Ascending aorta (tissue), 2 donors: ENCODE measurements around the gene RFX2. TPM values are rescaled to one million over a fixed set of nuclear protein-coding genes. Genes with fewer than 3 reads are reported as not detected.
"Not testable (repeated sequence)": the region's sequence is repeated elsewhere in the genome, so short reads cannot be mapped to it uniquely, and the experiment has no call there.

Experiments
- DNase-seq, 2 donors: peaks; one replicate each; pipeline ENCODE4 v3.0.0-alpha.2; 2019; ENCODE audit warnings: low spot score in 2 of 2
- H3K27ac ChIP-seq, 2 donors: fragments of 200-600 bp; sonication (generic); one replicate each; pipeline ENCODE4 v1.5.1; 2016 to 2017; ENCODE audit warnings: mild to moderate bottlenecking in 1 of 2
- H3K27me3 ChIP-seq: fragments of 200-600 bp; sonication (generic); one replicate; pipeline ENCODE4 v1.5.1; 2017
- H3K36me3 ChIP-seq, 2 donors: fragments of 200-600 bp; sonication (generic); one replicate each; pipeline ENCODE4 v1.5.1; 2016
- H3K4me1 ChIP-seq, 2 donors: fragments of 200-600 bp; sonication (generic); one replicate each; pipeline ENCODE4 v1.5.1; 2016 to 2017; ENCODE audit warnings: mild to moderate bottlenecking in 1 of 2
- H3K4me3 ChIP-seq, 2 donors: fragments of 200-600 bp; sonication (generic); one replicate each; pipeline ENCODE4 v1.5.1; 2016 to 2017; ENCODE audit warnings: mild to moderate bottlenecking in 1 of 2
- H3K9me3 ChIP-seq, 2 donors: fragments of 200-600 bp; sonication (generic); one replicate each; pipeline ENCODE4 v1.5.1; 2016
- intact Hi-C: fragments of 100-400 bp; cut with DNase I; formaldehyde crosslinking; loops from one replicate; pipeline ENCODE4 v1.15.1; 2023
- total RNA-seq: library from RNA; depleted of rRNA; stranded (reverse); fragments of >200 nt; gene quantifications from one replicate; pipeline ENCODE4 v1.1.0, GENCODE V29; 2016
- TF ChIP-seq, protein P1 (sequence below), 3 experiments: fragments of 200-600 bp in 2 of 3; fragments of 450-650 bp in 1 of 3; sonication (generic) in 2 of 3; IDR thresholded peaks; one replicate each; pipeline ENCODE4 v1.5.1; 2016 to 2019; ENCODE audit warnings: antibody characterized with exemption in 3 of 3, mild to moderate bottlenecking in 1 of 3, moderate library complexity in 1 of 3

The RFX2 gene
- total RNA-seq, 1 donor from 2014 or later: 107 TPM

DNA sequence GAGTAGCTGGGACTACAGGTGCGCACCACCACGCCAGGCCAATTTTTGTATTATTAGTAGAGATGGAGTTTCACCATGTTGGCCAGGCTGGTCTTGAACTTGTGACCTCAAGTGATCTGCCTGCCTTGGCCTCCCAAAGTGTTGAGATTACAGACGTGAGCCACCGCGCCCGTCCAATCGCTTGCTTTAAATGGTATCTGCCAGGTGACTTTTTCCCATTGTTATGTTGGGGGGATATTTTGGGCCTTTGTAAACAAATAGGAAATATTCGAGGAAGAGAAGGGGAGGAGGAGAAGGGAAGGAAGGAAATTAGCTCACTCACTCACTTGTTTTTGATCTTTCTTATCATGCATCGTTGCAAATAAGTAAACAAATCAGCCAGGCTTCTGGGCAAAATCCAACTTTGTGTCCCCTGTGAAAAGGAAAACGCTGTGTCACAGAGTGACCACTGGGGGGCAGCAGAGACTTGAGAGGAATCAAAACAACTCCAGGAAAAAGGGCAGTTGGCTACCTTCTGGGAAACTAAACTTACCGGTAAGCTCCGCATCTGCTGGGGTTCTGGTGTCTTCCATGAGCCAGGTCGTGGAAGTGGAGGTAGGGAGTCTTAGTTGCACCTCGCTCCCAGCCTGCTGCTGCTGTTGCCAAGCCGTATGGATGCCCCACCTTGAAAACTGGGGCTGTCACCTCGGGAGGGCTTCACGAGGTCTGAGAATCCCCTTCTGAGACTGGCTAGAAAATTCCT, 123.1 kb downstream of the RFX2 start:
- H3K27me3 ChIP-seq: no peaks in the 10 kb centered on the region
- peaks cover 0 to 19% of the 10 kb centered on the region in 2 donors for H3K4me1 ChIP-seq
- DNase-seq: peak; percentile 28 to 84
- TF ChIP-seq, protein P1, sequence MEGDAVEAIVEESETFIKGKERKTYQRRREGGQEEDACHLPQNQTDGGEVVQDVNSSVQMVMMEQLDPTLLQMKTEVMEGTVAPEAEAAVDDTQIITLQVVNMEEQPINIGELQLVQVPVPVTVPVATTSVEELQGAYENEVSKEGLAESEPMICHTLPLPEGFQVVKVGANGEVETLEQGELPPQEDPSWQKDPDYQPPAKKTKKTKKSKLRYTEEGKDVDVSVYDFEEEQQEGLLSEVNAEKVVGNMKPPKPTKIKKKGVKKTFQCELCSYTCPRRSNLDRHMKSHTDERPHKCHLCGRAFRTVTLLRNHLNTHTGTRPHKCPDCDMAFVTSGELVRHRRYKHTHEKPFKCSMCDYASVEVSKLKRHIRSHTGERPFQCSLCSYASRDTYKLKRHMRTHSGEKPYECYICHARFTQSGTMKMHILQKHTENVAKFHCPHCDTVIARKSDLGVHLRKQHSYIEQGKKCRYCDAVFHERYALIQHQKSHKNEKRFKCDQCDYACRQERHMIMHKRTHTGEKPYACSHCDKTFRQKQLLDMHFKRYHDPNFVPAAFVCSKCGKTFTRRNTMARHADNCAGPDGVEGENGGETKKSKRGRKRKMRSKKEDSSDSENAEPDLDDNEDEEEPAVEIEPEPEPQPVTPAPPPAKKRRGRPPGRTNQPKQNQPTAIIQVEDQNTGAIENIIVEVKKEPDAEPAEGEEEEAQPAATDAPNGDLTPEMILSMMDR (IDR thresholded peaks at IDR 0.05): peak; percentile 85 to 96 (median 96)
- no peaks in the 10 kb centered on the region for H3K36me3 ChIP-seq
- no peaks in the 10 kb centered on the region for H3K9me3 ChIP-seq
- intact Hi-C loops: loop anchor here (2.0 to 5.0 kb wide), 2 partner anchors 36 to 140 kb away; no protein-coding TSS in a partner anchor
- H3K4me3 ChIP-seq: peak overlapping the region; percentile 53 to 68
- no peak overlapping the region for H3K27ac ChIP-seq

- H3K9me3 ChIP-seq, H3K4me3 ChIP-seq, H3K27me3 ChIP-seq, DNase-seq, H3K36me3 ChIP-seq: not testable (repeated sequence)
- intact Hi-C loops: loop anchor here (2.0 to 5.0 kb wide), 2 partner anchors 37 to 141 kb away; no protein-coding TSS in a partner anchor
- H3K27ac ChIP-seq: peak overlapping the region; percentile 74 to 81
- peaks cover 0 to 19% of the 10 kb centered on the region in 2 donors for H3K4me1 ChIP-seq
Observed at GRCh38 chr19:5985837-5986236, 124.5 kb downstream of the RFX2 start.

- Histone ChIP-seq H3K4me3 (no peak overlapping the region), H3K27me3 (no peaks in the 10 kb centered on the region), H3K36me3 (no peaks in the 10 kb centered on the region), H3K4me1 (peaks cover 0 to 19% of the 10 kb centered on the region in 2 donors), H3K9me3 (no peaks in the 10 kb centered on the region), H3K27ac (peak overlapping the region; percentile 77 to 81)
- no peak for DNase-seq
- intact Hi-C loops: loop anchor here (5.0 kb wide), 1 partner anchor 142 kb away; no protein-coding TSS in a partner anchor
- TF ChIP-seq, protein P1 (IDR thresholded peaks at IDR 0.05): no peak
Observed at GRCh38 chr19:5985098-5985783, 125.1 kb downstream of the RFX2 start.

- intact Hi-C loops: no loop called here
- DNase-seq: no peak
- TF ChIP-seq, protein P1 (IDR thresholded peaks at IDR 0.05): no peak
- Histone ChIP-seq H3K4me3 (no peak overlapping the region), H3K36me3 (no peaks in the 10 kb centered on the region), H3K27me3 (no peaks in the 10 kb centered on the region), H3K27ac (peak overlapping the region; percentile 77 to 81), H3K9me3 (no peaks in the 10 kb centered on the region), H3K4me1 (peaks cover 0 to 23% of the 10 kb centered on the region in 2 donors)
Observed at GRCh38 chr19:5984600-5984999, 125.7 kb downstream of the RFX2 start.

DNA sequence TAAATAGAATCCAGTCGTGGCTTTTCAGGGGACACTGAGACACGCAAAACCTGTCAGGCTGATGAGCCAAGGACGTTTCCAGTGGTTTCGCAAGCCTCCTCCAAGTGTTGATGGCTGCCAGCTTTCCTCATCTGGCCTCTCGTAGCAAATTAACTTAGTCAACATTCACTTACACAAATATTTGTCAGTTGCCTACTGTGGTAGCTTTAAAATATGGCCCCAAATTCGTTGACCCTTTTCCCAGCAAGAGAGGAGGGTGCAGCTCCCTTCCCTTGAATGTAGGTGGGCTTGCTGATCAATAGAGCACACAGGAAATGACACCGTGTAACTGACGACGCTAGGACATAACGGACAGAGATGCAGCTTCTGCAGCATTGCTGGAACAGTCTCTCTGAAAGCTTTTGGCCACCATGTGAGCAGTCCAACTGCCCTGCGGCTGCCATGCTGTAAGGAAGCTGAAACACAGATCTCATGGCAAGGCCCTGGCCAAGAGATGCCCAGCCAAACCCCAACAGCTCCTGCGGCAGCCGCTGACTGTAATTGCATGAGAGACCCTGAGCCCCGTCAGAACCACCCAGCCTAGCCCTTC, 126.8 kb downstream of the RFX2 start:
- H3K4me1 ChIP-seq: peaks cover 7 to 31% of the 10 kb centered on the region in 2 donors
- DNase-seq: no peak
- no peak overlapping the region for H3K4me3 ChIP-seq
- intact Hi-C loops: no loop called here
- no peaks in the 10 kb centered on the region for H3K9me3 ChIP-seq
- no peak overlapping the region for H3K27ac ChIP-seq
- no peaks in the 10 kb centered on the region for H3K27me3 ChIP-seq
- H3K36me3 ChIP-seq: no peaks in the 10 kb centered on the region
- TF ChIP-seq, protein P1 (IDR thresholded peaks at IDR 0.05): no peak
